Measurements from ENCODE around the gene TMEM59.

DNA sequence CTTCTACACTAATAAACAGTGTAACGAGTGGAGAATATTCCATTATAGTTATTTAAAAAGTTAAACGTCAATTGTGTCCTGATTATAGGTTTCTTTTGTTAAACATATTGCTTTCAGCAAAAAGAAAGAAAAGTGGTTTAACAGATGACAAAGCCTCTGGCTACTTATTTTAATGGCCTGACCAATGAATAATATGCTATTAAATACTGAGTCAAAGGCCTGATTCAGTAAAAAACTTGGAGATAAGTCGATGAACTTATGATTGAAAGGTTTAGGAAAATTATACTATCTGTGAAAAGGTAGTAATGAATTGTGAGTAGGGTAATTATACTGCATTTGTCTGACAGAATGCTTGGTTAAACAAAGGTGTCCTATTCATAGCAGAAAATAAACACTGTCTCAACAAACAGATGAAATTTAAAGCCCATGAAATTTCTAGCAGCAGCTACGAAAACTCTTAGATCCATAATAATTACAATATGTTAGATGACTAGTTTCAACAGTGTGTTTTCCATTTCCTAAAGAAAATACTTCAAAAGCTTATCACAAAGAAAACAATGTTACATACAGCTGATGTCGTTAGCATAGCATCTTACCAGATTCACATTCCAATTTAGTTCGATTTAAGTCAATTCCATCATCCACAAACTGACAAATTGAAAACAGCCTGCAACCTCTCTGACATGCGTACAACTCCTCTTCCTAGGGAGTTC lies 6.2 kb downstream of the TMEM59 start:
- TF ChIP-seq, protein P1, sequence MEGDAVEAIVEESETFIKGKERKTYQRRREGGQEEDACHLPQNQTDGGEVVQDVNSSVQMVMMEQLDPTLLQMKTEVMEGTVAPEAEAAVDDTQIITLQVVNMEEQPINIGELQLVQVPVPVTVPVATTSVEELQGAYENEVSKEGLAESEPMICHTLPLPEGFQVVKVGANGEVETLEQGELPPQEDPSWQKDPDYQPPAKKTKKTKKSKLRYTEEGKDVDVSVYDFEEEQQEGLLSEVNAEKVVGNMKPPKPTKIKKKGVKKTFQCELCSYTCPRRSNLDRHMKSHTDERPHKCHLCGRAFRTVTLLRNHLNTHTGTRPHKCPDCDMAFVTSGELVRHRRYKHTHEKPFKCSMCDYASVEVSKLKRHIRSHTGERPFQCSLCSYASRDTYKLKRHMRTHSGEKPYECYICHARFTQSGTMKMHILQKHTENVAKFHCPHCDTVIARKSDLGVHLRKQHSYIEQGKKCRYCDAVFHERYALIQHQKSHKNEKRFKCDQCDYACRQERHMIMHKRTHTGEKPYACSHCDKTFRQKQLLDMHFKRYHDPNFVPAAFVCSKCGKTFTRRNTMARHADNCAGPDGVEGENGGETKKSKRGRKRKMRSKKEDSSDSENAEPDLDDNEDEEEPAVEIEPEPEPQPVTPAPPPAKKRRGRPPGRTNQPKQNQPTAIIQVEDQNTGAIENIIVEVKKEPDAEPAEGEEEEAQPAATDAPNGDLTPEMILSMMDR (IDR thresholded peaks at IDR 0.05 in 4 of 5, conservative IDR thresholded peaks at IDR 0.05 in 1 of 5): no peak
- TF ChIP-seq POLR2A (IDR thresholded peaks at IDR 0.05): no peak

Data from gastrocnemius medialis (tissue), 4 donors.